Measurements from ENCODE around the gene EPHA8. TPM values are rescaled to one million over a fixed set of nuclear protein-coding genes. Genes with fewer than 3 reads are reported as not detected.

EPHA8 gene
- polyA plus RNA-seq, 1 of the 3 experiments (the other 2 are of a cell fraction) = 0.02 TPM

- ChIA-PET CTCF (interaction anchor here (1.2 to 2.1 kb wide), 2 partner anchors 24 to 90 kb away, joined by 6 to 7 read pairs; no protein-coding TSS in a partner anchor), POLR2A (no interaction called here)
- H2AFZ ChIP-seq (ENCODE audit: low read depth) = no peak overlapping the region
- H3K9me2 ChIP-seq = no peaks in the 10 kb centered on the region
- H4K20me1 ChIP-seq (ENCODE audit: insufficient read depth) = no peaks in the 10 kb centered on the region
- peaks cover 0 to 10% of the 10 kb centered on the region in 2 experiments; a peak in 1 of 4 replicates for H3K4me1 ChIP-seq (ENCODE audit: control insufficient read depth in 1 of 2, insufficient read depth in 2 of 2, low read depth in 1 of 2, low read length in 1 of 2)
- no peak overlapping the region for H3K27ac ChIP-seq (ENCODE audit: low read depth in 2 of 2, low read length in 1 of 2)
- H3K79me2 ChIP-seq (ENCODE audit: insufficient read depth) = no peaks in the 10 kb centered on the region
- no peak for TF ChIP-seq POLR2AphosphoS5 (IDR thresholded peaks at IDR 0.05; ENCODE audit: low read depth, low read length)
- no peak for TF ChIP-seq SIN3A (IDR thresholded peaks at IDR 0.05; ENCODE audit: borderline replicate concordance, low read depth, low read length)
- TF ChIP-seq, protein P1, sequence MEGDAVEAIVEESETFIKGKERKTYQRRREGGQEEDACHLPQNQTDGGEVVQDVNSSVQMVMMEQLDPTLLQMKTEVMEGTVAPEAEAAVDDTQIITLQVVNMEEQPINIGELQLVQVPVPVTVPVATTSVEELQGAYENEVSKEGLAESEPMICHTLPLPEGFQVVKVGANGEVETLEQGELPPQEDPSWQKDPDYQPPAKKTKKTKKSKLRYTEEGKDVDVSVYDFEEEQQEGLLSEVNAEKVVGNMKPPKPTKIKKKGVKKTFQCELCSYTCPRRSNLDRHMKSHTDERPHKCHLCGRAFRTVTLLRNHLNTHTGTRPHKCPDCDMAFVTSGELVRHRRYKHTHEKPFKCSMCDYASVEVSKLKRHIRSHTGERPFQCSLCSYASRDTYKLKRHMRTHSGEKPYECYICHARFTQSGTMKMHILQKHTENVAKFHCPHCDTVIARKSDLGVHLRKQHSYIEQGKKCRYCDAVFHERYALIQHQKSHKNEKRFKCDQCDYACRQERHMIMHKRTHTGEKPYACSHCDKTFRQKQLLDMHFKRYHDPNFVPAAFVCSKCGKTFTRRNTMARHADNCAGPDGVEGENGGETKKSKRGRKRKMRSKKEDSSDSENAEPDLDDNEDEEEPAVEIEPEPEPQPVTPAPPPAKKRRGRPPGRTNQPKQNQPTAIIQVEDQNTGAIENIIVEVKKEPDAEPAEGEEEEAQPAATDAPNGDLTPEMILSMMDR (IDR thresholded peaks at IDR 0.05) = no peak
- no peak for TF ChIP-seq SMC3 (IDR thresholded peaks at IDR 0.05; ENCODE audit: low read depth, low read length)
- no peak for TF ChIP-seq FOXJ3 (CRISPR knock-in tag; IDR thresholded peaks at IDR 0.05)
- TF ChIP-seq MEF2A (IDR thresholded peaks at IDR 0.05; ENCODE audit: borderline replicate concordance, low read depth) = no peak
- no peak for TF ChIP-seq TAF1 (IDR thresholded peaks at IDR 0.05; ENCODE audit: borderline replicate concordance, low read depth, low read length)
- no peak for TF ChIP-seq IRF3 (IDR thresholded peaks at IDR 0.05; ENCODE audit: low read depth, low read length)
- TF ChIP-seq CHD2 (IDR thresholded peaks at IDR 0.05; ENCODE audit: low read length, partially characterized antibody) = no peak
- TF ChIP-seq EP300 (IDR thresholded peaks at IDR 0.05; ENCODE audit: borderline replicate concordance in 1 of 2, low read depth in 1 of 2, low read length in 1 of 2) = no peak
- TF ChIP-seq USF1 (IDR thresholded peaks at IDR 0.05; ENCODE audit: borderline replicate concordance, low read depth) = no peak
- no peak for TF ChIP-seq MXI1 (IDR thresholded peaks at IDR 0.05; ENCODE audit: low read depth, low read length)
- TF ChIP-seq, protein P2, sequence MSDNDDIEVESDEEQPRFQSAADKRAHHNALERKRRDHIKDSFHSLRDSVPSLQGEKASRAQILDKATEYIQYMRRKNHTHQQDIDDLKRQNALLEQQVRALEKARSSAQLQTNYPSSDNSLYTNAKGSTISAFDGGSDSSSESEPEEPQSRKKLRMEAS (IDR thresholded peaks at IDR 0.05; ENCODE audit: low read depth) = no peak
- TF ChIP-seq RAD21 (IDR thresholded peaks at IDR 0.05; ENCODE audit: low read length) = no peak
- TF ChIP-seq YY1 (IDR thresholded peaks at IDR 0.05; ENCODE audit: low read depth) = no peak
- no peak for TF ChIP-seq NRF1 (IDR thresholded peaks at IDR 0.05; ENCODE audit: low read depth, low read length)
- TF ChIP-seq RCOR1 (IDR thresholded peaks at IDR 0.05; ENCODE audit: low read length) = no peak
- H3K9ac ChIP-seq = no peak overlapping the region
- no peaks in the 10 kb centered on the region for H3K36me3 ChIP-seq (replicated peaks in 1 of 2; ENCODE audit: control insufficient read depth in 1 of 2, insufficient read depth in 2 of 2, low read length in 1 of 2)
- H3K4me2 ChIP-seq = no peak overlapping the region
- H3K27me3 ChIP-seq (ENCODE audit: insufficient read depth) = peaks cover 19% of the 10 kb centered on the region
- H3K9me3 ChIP-seq = no peaks in the 10 kb centered on the region
- 71% methylated on average over 14 of the region's 16 CpGs for WGBS (ENCODE audit: low lambda C conversion rate)
- no peak overlapping the region for H3K4me3 ChIP-seq (ENCODE audit: low read depth in 2 of 2, low read length in 1 of 2)
- no peaks in the 10 kb centered on the region for H3F3A ChIP-seq (replicated peaks; ENCODE audit: insufficient read depth)
- DNase-seq = no peak
These were observed 54.8 kb downstream of the EPHA8 start for GRCh38 chr1:22618056-22618455.

All from SK-N-SH (cell line).